SK-N-MC (cell line): ENCODE results near the gene GRIA3.

ENCODE experiments used
- FOXP2 ChIP-seq: optimal IDR thresholded peaks from 2 replicates; pipeline ENCODE3; 2011; ENCODE audit warnings: mild to moderate bottlenecking, moderate library complexity; ENCODE audit not compliant: insufficient read depth; ENCODE audit errors: extremely low read length, control extremely low read depth
- POLR2AphosphoS5 ChIP-seq: IDR thresholded peaks from 2 replicates; pipeline ENCODE4 v1.6.1; 2012; ENCODE audit warnings: mild to moderate bottlenecking, low read depth, low read length, borderline replicate concordance

DNA sequence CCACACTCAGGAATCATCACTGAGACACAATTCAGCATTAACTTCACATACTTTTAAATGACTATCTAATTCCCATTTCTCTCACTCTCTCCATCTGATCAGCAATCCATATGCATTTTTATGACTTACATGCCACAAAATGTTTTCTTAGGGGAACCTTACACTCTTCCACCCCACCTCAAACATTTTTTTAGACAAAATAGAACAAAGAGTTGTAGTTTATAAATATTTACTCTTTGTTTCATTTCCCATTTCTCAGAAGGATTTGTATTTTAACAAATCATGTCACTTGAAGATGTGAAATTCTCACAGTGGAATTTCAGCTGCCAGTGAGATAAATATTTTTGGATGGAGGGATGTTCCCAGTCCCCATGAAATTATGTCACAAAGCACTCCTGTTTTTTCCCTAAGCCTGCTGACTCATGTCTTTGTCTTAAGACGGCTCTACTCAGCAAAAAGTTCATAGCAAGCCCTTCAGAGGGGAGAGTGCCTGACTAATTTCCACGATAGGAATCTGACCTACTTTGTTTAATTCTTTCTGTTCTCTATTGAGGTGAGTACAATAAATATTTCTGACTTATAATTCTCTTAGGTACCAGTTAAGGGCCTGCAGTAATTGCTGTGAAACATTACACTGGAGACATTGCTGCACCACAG is 291.1 kb downstream of the GRIA3 start:
- TF ChIP-seq POLR2AphosphoS5 (no peak), FOXP2 (no peak)
